HCT116 (cell line): ENCODE measurements around the gene KDM7A.

Experiments used
- CEBPB ChIP-seq: IDR thresholded peaks from 2 replicates; pipeline ENCODE4 v1.6.1; 2012; ENCODE audit warnings: low read depth
- CTCF ChIP-seq, 3 experiments: fragments of 200-600 bp in 1 of 3; sonication (generic) in 1 of 3; IDR thresholded peaks in 2 of 3; conservative IDR thresholded peaks in 1 of 3; 2 replicates each; pipeline ENCODE4 v1.5.1; 2012 to 2017; ENCODE audit warnings: low read depth in 2 of 3, low read length in 2 of 3, antibody characterized with exemption in 1 of 3, borderline replicate concordance in 1 of 3, control low read depth in 1 of 3, mild to moderate bottlenecking in 1 of 3, mixed read lengths in 1 of 3, mixed run types in 1 of 3, moderate library complexity in 1 of 3; ENCODE audit not compliant: insufficient read depth in 1 of 3
- EZH2 ChIP-seq: fragments of 200-600 bp; sonication (generic); IDR thresholded peaks from 2 replicates; pipeline ENCODE4 v1.6.1; 2017; ENCODE audit warnings: antibody characterized with exemption, mixed run types
- EZH2phosphoT487 ChIP-seq: fragments of 200-600 bp; IDR thresholded peaks from 2 replicates; pipeline ENCODE4 v1.6.1; 2018; ENCODE audit warnings: antibody characterized with exemption, borderline replicate concordance
- POLR2A ChIP-seq: IDR thresholded peaks from 2 replicates; pipeline ENCODE4 v1.7.0; 2011; ENCODE audit warnings: borderline replicate concordance; ENCODE audit not compliant: insufficient read depth, insufficient read length; ENCODE audit errors: extremely low read depth
- RAD21 ChIP-seq: IDR thresholded peaks from 2 replicates; pipeline ENCODE4 v1.6.1; 2012; ENCODE audit warnings: low read depth, mild to moderate bottlenecking
- YY1 ChIP-seq: IDR thresholded peaks from 2 replicates; pipeline ENCODE4 v1.6.1; 2011; ENCODE audit warnings: low read length, low read depth, moderate library complexity, mild to moderate bottlenecking; ENCODE audit not compliant: insufficient replicate concordance; ENCODE audit errors: extremely low read depth
- ZBTB33 ChIP-seq: IDR thresholded peaks from 2 replicates; pipeline ENCODE4 v1.6.1; 2011; ENCODE audit warnings: mild to moderate bottlenecking, low read length, moderate library complexity; ENCODE audit not compliant: insufficient replicate concordance; ENCODE audit errors: extremely low read depth
- TF ChIP-seq, protein P1 (sequence below): IDR thresholded peaks from 2 replicates; pipeline ENCODE4 v1.6.1; 2012; ENCODE audit warnings: low read depth

- TF ChIP-seq EZH2phosphoT487 (no peak), YY1 (no peak), ZBTB33 (no peak), RAD21 (no peak), CEBPB (no peak), CTCF (IDR thresholded peaks at IDR 0.05 in 2 of 3, conservative IDR thresholded peaks at IDR 0.05 in 1 of 3; ENCODE audit: borderline replicate concordance in 1 of 3, insufficient read depth in 1 of 3, low read depth in 2 of 3, low read length in 2 of 3) (no peak), POLR2A (no peak), EZH2 (no peak)
- TF ChIP-seq, protein P1, sequence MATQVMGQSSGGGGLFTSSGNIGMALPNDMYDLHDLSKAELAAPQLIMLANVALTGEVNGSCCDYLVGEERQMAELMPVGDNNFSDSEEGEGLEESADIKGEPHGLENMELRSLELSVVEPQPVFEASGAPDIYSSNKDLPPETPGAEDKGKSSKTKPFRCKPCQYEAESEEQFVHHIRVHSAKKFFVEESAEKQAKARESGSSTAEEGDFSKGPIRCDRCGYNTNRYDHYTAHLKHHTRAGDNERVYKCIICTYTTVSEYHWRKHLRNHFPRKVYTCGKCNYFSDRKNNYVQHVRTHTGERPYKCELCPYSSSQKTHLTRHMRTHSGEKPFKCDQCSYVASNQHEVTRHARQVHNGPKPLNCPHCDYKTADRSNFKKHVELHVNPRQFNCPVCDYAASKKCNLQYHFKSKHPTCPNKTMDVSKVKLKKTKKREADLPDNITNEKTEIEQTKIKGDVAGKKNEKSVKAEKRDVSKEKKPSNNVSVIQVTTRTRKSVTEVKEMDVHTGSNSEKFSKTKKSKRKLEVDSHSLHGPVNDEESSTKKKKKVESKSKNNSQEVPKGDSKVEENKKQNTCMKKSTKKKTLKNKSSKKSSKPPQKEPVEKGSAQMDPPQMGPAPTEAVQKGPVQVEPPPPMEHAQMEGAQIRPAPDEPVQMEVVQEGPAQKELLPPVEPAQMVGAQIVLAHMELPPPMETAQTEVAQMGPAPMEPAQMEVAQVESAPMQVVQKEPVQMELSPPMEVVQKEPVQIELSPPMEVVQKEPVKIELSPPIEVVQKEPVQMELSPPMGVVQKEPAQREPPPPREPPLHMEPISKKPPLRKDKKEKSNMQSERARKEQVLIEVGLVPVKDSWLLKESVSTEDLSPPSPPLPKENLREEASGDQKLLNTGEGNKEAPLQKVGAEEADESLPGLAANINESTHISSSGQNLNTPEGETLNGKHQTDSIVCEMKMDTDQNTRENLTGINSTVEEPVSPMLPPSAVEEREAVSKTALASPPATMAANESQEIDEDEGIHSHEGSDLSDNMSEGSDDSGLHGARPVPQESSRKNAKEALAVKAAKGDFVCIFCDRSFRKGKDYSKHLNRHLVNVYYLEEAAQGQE = no peak
These were observed 6.1 kb upstream of the KDM7A start for GRCh38 chr7:140182917-140183316.
